ENCODE data around the gene ASIC5.
"Not testable (repeated sequence)": the region's sequence is repeated elsewhere in the genome, so short reads cannot be mapped to it uniquely, and the experiment has no call there.

ASIC5 gene, protein sequence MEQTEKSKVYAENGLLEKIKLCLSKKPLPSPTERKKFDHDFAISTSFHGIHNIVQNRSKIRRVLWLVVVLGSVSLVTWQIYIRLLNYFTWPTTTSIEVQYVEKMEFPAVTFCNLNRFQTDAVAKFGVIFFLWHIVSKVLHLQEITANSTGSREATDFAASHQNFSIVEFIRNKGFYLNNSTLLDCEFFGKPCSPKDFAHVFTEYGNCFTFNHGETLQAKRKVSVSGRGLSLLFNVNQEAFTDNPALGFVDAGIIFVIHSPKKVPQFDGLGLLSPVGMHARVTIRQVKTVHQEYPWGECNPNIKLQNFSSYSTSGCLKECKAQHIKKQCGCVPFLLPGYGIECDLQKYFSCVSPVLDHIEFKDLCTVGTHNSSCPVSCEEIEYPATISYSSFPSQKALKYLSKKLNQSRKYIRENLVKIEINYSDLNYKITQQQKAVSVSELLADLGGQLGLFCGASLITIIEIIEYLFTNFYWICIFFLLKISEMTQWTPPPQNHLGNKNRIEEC

DNA sequence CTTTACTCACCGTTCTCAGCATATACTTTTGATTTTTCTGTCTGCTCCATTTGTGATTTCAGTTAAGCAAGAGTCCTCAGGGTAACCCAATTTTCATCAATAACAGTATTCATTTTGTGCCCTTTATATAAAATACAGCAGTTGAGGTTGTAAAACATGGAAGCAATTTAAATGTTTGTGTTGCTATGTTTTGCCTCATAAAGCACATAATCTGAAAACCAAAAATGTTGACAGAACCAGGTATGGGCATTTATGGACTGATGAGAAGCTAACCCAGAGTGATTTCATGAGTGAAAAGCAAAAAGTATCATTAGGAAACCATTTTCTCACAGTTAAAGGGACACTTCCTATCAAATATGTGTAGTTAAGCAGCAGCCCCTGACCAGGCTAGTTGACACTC, at the start of gene ASIC5:
Gene ASIC5, minus strand, starts transcription at position 101 of the 400 bp plus-strand sequence. Its CDS starts 51 bp downstream, at position 50.
- DNase-seq: no peak

DNA sequence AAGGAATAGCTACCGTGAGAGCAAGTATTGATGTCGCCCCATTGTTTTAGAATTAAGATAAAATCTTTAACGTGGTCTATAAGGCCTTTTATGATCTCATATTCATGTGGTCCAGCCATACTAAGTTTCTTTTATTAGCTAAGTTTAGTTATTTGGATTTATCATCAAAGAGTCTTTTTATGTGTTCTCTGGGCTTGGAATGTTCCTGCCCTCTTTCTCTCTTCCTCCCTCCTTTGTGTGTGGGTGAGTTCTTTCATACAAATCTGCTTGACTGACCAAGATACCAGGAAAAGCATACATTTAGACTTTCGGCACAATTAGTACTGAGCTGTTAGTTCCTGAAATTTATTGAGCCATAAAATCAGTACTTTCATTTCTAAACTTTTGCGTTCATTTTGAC, 48.7 kb upstream of the ASIC5 start:
- no peak for DNase-seq

DNA sequence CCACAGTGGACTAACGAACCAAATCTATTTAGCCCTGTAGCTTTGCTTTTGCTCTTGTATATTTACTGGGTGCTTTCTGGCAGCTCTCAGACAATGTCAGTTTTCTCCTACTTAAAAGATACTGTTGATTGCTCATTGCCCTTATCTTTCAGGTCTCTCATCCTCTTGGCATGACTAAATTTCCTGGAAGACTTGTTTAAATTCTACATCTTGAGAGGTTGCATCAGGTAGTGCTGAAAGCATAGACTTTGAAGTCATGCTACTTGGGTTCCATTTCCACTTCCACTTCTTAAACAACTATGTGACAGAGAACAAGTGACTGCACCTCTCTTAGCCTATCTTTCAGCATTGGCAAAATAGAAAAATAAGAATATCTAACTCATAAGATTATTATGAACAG, 45.8 kb upstream of the ASIC5 start:
- no peak for DNase-seq

DNA sequence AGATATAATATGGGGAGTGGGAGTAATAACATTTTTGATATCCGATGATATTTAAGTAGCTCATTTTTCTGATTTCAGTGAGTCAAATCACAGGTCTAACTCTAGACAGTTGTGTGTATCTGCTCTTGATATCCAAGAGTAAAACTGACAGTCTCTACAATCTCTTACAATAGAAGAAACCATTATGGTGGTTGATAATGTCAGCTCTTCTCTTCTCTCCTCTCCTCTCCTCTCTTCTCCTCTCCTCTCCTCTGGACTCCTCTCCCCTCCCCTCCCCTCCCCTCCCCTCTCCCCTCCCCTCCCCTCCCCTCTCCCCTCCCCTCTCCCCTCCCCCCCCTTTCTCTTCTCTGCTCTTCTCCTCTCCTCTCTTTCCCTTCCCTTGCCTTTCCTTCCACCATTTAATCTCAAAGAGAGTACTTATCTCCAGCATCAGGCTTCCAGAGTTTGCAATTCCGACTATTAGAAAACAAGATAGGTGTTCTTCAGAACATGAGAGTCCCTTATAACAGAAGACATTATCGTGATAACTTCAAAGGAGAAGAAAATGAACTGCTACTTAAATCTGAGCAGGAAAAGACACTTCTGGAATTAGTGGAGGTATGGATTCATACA, 43.6 kb upstream of the ASIC5 start:
- DNase-seq: no peak

DNA sequence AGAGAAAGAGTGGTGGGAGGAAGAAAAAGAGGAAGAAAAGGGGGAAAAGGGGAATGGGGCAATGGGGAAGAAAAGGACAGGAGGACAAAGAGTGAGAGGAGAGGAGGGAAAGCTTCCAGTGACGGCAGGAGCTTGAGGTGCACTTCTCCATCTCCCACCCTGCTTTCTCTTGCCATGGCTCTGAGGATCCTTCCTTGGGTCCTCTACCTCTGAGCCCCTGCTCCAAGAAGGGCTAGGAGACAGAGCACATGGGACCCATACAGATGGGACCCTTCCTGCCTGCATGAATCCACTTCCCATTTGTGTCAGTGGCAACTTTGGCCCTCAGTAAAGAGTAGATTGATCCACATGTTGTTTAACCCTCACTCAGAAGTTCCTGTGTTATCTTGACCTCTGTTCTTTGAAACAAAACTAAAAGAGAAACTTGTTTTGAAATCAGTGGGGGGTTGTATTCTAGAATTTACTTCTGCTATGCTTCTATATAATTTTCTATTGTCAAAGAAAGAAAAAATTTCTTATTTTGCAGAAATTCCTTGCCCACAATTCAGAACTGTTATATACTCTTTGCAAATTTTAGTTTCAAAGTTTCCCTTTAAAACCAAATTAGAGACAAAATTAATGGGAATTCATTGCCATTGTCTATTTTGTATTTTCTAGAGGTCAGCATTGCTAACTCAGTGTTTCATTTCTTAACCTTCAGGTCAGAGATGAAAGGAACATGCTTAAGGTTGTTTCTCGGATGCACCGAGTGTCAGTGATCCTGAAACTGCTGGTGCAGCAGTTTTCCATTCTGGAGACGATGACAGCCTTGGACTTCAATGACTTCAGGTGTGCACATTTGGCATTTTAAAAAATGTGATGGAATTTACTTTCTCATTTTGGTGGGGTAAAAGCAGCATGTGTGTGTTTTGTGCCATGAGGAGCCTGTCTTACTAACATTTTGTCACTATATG, 42.4 kb upstream of the ASIC5 start:
- DNase-seq: no peak

DNA sequence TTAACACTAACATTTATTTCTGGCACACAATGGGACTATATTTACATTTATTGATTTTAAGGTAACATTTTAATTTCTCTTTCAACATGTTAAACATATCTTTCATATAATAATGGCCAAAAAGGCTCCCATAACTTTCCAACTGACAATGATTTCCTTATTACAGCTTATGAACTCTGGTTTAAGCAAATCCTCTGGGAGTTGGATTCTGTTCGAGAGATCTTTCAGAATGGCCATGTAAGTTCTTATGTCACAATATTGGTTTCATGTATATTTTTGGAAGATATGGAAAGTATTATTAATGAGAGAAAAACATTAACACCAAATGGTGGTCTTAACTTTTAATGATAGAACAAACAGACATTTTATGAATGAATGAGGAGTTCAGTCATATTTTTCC, 41.5 kb upstream of the ASIC5 start:
- no peak for DNase-seq

DNA sequence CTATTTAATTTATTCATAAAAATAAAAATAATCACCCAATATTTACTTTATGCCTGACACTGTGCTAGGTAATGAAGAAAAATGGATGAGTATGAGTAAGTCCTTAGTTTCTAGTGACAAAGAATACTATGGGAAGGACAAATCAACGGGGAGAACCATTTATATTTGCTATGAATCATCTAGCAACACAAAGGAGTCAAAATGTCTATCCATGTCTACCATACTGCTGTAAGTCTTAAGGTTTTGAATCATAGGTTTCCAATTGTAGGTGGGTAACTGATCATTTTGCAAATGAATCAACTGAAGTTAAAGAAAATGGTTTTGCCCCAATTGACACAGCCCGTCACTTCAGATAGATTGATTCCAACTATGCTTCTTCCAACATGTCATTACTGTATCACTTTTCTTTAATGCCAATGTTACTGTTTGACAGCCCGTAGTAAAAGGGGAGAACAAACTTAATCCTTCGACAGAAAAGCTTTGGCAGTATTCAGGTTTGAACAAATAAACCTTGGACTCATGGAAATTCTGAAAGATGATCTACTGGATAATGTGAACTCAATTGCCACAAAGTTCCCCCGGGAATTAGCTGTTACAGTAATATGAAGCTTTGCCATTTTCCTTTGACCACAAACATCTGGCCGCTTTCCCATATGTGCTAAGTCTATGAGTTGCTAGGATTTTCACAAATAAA, 40.6 kb upstream of the ASIC5 start:
- no peak for DNase-seq

DNA sequence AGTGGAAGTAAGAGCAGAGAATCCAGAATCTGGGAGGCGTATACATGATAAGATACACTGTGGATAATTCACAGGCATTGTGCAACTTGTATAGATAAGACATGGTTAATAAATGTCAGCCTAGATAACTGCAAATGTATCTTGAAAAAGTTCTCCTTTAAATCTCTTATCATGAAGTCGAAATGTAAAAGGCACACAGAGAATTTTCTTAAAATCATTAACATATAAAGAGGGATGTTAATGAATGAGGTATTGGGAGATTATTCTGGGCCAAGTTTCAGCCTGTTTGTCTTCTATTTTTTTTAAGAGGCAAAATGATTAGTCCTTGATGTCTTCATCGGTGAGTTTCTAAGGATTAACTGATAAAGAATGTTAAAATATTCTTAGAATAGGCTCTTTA, 38.3 kb upstream of the ASIC5 start:
- DNase-seq: no peak

DNA sequence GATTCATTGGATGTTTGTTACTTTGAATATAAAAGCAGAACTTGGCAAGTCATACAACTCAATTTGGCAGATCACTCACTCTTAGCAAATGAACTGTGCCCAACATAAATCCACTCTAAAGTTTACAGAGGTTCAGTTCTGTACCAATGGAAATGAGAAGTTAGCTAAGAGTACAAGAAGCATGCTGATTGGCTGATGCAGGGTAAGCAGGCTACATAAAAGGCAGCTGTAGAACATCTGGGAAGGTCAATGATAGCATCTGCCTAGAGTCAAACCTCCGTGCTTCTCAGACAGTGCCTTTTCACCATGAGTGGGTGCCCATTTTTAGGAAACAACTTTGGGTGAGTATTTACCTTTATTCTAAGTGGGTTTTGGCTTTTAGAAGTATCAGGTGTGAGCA, 37.4 kb upstream of the ASIC5 start, which contains the start of gene TDO2:
Gene TDO2, plus strand, starts transcription at position 244 of the 400 bp plus-strand sequence. Its CDS starts 63 bp downstream, at position 307.
- DNase-seq: no peak

DNA sequence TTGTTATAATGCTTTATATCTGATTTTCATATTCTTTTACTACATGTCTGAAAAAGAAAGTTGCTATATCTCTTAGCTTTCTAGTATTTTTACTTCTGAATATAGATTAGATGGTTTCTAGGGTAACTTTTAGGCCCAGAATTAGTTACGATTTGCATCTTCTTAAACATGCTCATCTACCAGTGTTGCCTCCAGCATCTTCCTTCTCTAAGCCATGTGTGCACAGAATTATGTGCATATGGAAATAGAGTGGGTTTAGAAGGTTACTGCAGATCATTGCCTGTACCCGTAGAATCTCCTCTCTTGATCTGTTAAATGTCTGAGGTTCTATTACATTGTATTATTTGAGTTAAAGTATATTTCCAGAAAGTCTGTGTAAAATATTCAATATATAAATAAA, 34.9 kb upstream of the ASIC5 start:
- no peak for DNase-seq

DNA sequence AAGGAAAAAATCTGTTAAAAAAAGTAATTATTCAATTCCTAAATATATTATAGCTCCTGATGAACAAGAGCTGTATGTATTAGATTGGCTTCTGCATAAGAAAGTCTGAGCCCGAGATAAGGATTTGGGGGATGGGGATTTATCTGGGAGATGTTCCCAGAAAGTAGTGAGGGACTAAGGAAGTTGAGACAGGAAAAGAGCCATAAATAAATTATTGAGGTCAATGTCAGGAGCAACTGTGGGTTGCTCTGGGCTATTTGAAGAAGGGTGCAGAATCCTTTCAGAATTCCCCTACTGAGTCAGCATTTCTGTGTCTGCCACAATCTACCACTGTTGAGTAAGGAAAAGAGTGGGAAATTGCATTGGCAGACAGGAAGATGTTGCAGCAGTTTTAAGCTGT, 34.3 kb upstream of the ASIC5 start:
- DNase-seq: no peak

DNA sequence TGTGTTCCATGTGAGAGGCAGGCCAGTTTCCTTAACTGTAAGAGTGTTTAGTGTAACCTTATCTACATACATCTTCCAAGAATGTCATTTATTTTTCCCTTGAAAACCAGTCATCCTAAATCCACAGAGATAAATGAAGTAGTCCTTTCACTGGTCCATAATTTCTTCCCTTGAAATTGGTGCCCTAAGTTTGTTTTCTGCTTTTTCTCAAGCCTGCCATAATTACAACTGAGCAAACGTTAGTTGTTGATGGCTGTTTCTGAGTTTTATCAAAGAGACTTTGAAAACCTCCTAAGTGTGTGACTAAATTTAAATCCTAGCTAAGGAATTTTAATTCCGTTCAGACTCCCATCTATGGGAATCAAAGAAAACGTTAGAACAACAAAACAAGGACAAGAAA, 33.8 kb upstream of the ASIC5 start:
- DNase-seq: no peak

DNA sequence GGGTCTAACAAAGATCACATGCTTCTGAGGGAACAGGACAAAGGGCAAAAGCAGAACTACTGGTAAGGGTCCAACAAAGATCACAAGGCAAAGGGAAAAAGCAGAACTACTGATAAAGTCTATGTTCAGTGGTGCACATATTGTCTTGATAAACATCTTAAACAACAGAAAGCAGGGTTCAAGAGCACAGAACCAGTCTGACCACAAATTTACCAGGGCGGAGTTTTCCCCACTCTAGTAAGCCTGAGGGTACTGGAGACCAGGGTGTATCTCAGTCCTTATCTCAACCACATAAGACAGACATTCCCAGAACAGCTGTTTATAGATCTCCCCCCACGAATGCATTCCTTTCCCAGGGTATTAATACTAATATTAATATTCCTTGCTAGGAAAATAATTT, 32.3 kb upstream of the ASIC5 start:
- DNase-seq: not testable (repeated sequence)

DNA sequence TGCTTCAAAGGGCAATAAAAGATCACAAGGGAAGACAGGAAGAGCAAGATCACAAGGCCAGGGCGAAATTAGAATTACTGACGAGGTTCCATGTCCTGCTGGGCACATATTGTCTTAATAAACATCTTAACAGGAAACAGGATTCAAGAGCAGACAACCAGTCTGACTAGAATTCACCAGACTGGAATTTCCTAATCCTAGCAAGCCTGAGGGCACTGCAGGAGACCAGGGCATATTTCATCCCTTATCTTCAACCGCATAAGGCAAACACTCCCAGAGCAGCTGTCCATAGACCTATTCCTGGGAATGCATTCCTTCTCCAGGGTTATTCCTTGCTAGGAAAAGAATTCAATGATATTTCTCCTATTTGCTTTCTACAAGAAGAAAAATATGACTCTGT, 25.0 kb upstream of the ASIC5 start:
- no peak for DNase-seq

DNA sequence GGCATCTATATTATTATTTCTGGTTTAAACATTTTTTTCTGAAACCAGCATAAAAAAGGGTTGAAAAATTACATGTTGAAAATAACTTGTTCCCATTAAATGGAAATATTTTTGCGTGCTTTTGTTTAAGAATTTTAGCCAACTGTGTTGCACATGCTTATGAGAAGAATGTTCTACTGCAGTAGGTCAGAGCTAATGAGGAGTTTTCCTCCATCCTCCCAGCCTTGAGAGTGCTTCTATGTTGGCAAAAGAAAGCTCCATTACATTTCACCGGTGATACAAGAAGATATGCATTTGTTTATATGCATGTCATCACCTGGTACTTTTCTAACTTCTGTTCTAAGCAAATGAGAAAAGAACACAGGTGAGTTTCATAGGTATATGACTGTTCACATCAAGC, 23.9 kb upstream of the ASIC5 start:
- no peak for DNase-seq

DNA sequence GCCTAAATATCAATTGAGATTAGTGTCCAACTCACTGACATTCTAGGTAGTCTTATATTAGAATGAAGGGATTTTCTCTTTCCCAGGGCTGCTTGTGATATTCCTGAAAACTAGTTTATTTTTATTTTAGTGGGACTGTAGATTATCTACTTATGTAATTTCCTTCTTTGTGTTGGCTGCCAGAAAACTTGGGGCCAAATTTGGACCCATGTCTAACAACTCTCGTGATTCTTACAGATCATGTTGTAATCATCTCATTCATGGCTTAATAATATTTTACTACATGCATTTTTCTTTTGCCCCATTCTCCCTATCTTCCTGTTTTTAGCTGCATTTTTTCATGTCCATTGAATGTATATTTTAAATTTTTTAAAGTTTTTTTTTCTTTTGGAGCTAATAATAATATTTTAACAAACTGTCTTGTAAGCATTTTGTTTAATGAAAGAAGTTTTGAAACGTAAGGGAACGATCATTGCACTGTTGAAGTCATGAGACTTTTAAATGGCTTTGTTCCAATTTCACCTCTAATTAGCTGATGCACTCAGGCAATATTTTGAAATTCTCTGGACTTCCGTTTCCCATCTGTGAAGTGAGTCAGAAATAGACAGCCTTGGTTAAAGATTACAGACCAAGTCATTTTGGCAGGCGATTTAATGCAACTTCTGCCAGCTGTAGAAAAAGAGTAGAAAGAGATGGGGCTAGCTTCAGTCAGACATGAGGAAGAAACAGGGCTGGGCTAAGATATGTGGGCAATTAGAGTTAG, 23.1 kb upstream of the ASIC5 start:
- DNase-seq: no peak

DNA sequence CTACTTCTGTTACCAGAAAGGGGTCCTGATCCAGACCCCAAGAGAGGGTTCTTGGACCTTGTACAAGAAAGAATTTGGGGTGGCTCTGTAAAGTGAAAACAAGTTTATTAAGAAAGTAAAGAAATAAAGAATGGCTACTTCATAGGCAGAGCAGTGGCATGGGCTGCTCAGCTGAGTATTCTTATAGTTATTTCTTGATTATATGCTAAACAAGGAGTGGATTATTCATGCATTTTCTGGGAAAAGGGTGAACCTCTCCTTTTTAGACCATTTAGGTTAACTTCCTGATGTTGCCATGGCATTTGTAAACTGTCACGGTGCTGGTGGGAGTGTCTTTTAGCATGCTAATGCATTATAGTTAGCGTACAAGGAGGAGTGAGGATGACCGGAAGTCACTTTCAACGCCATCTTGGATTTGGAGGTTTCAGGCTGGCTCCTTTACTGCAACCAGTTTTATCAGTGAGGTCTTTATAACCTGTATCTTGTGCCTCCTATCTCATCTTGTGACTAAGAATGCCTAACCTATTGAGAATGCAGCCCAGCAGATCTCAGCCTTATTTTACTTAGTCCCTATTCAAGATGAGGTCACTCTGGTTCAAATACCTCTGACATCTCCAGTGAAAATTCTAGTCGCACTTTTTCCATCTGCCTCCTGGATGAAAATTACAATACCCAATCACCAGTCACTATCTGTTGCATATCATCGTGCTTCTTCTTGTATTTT, 21.9 kb upstream of the ASIC5 start:
- DNase-seq: no peak

DNA sequence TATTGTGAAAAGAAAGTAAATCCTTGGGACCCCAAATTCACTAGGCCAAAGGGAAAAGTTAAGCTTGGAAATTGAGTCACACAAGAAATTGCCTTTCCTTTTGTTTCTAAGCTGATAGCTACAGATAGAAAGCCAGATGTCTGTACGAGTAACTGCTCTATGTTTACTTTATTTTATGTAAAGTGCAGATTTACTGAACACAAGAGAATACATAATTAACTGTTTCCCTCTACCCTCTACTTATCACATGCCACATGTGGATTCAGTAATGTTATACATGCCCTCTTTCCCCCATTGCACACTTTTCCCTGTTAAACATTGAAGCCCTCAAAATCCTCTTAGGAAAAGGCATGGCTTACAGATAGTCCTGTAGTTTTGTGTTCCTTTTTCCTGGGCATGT, 21.0 kb upstream of the ASIC5 start:
- DNase-seq: no peak

DNA sequence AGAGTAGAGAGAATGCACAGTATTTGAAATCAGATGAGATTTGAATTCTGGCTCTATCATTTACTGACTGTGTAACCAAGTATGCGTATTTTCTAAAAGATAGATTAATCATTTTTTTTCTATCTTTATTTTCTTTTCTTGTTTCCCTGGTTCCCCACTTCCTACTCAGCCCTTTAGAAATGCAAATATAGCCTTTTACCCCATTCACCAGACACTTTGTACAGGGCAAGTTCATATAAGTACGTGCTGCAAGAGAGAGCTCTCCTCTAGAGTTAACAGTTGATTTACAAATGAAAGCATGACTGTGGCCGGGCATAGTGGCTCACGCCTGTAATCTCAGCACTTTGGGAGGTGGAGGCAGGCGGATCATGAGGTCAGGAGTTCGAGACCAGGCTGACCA, 19.6 kb upstream of the ASIC5 start:
- no peak for DNase-seq

DNA sequence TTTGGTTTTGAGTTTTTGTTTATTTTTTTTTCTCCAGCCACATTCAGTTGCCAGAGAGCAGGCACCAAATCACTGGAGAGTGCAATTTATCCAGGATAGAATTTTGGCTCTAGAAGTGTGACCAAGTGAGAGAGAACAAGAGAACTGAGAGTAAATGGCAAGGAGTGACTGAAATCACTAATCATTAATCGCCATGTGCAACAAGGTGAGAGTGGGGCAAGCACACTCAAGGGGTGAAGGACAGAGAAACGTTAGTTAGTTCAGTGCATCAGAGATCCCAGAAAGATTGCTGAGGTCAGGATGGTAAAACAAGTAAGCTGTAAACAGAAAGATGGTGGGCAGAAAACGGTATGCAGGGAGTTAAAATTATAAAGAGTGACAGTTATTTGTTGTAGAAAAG, 17.8 kb upstream of the ASIC5 start:
- DNase-seq: no peak

DNA sequence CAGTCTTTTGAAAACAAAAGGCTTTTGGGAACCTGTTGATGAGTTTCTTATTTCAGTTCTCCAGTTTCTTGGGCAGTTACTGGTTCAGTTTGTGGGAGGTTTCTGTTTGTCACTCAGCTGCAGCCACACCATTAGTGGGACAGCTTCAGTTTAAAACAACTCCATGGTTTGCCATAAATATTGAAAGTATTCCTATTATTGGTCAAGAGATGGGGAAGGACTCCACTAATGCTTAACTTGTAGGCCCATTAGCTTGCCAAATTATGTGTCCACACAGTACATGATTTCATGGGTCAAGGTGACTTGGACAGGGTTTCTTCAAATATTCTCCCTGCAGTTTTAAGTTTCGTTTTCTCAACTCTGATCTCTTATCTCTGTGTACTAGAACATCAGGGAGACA, 15.5 kb upstream of the ASIC5 start:
- DNase-seq: no peak

All from activated CD4-positive, CD25-positive, alpha-beta regulatory T cell (primary cell).